ENCODE results near the gene HNRNPCL4.
"Not testable (repeated sequence)": the region's sequence is repeated elsewhere in the genome, so short reads cannot be mapped to it uniquely, and the experiment has no call there.

The HNRNPCL4 gene

DNA sequence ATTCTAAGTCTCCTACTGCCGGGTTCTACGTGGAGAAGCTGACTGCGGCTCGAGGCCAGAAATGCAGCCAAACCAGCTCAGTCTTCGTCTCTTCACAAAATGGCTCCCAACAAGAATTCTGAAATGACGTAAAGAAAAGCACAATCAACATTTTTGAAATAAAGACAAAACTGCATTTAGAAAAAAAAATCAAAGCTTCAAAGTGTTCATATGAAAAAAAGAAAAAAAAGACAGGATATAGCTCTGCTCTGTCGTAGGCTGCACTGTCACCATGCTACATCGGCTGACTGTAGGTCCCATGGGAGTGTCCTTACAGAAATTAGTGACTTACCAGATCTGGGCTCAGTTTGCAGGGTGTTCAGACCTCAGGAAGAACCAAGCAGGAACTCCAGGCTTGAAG lies at the start of gene HNRNPCL4:
Gene HNRNPCL4, minus strand, starts transcription at position 101 of the 400 bp plus-strand sequence. CDS start 164 bp downstream, outside the sequence.
- not testable (repeated sequence) for H3K27me3 ChIP-seq (ENCODE audit: control insufficient read depth in 2 of 2, insufficient read depth in 2 of 2, low read length in 2 of 2); H3K27ac ChIP-seq (ENCODE audit: low read depth in 2 of 2, low read length in 2 of 2); H3K9ac ChIP-seq (ENCODE audit: low read depth in 1 of 2, low read length in 2 of 2); H3K4me3 ChIP-seq (ENCODE audit: low read length in 2 of 2); H3K4me1 ChIP-seq (ENCODE audit: control insufficient read depth in 2 of 2, insufficient read depth in 2 of 2, low read length in 2 of 2); H3K9me3 ChIP-seq (ENCODE audit: control insufficient read depth in 2 of 2, low read length in 2 of 2); H3K36me3 ChIP-seq (ENCODE audit: control insufficient read depth in 2 of 2, insufficient read depth in 2 of 2, low read length in 2 of 2)

DNA sequence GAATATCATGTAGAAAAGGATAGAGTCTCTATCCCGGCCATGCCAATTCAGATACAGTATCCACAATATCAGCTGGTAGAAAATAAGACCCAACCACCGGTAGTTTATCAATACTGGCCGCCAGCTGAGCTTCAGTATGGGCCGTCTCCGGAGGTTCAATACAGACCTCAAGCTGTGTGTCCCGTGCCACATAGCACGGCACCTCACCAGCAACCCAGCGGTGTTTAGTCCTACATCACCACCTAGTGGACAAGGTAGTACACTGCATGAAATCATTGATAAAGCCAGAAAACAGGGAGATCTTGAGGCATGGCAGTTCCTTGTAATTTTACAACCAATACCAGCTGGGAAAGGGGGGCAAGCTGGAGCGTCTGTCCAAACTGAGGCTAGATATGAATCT lies 43.3 kb upstream of the HNRNPCL4 start:
- H3K9me3 ChIP-seq (ENCODE audit: control insufficient read depth in 2 of 2, low read length in 2 of 2); H3K4me3 ChIP-seq (ENCODE audit: low read length in 2 of 2); H3K9ac ChIP-seq (ENCODE audit: low read depth in 1 of 2, low read length in 2 of 2); H3K27me3 ChIP-seq (ENCODE audit: control insufficient read depth in 2 of 2, insufficient read depth in 2 of 2, low read length in 2 of 2); H3K36me3 ChIP-seq (ENCODE audit: control insufficient read depth in 2 of 2, insufficient read depth in 2 of 2, low read length in 2 of 2); H3K4me1 ChIP-seq (ENCODE audit: control insufficient read depth in 2 of 2, insufficient read depth in 2 of 2, low read length in 2 of 2); H3K27ac ChIP-seq (ENCODE audit: low read depth in 2 of 2, low read length in 2 of 2): not testable (repeated sequence)

DNA sequence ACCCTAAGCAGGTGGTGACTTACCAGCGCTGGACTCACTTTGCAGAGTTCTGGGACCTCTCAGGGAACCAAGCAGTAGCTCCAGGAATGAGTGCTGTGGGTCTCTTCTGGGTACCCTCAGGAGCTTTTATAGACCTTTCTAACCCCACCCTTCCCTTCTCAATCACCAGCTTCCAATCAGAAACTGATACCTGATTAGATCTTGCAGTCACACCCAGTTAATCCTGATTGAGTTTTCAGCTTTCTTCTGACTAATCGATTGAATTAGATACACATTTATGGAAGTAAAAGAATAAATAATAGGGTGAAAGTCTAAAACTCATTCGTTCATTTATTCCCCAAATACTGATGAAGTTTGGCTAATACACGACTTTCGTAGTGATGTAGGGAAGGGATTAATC lies 35.9 kb upstream of the HNRNPCL4 start, which contains the start of gene PRAMEF13:
Gene PRAMEF13, minus strand, starts transcription at position 101 of the 400 bp plus-strand sequence. CDS start 1,820 bp downstream, outside the sequence.
- H3K4me3 ChIP-seq (ENCODE audit: low read length in 2 of 2); H3K36me3 ChIP-seq (ENCODE audit: control insufficient read depth in 2 of 2, insufficient read depth in 2 of 2, low read length in 2 of 2); H3K9me3 ChIP-seq (ENCODE audit: control insufficient read depth in 2 of 2, low read length in 2 of 2); H3K4me1 ChIP-seq (ENCODE audit: control insufficient read depth in 2 of 2, insufficient read depth in 2 of 2, low read length in 2 of 2); H3K9ac ChIP-seq (ENCODE audit: low read depth in 1 of 2, low read length in 2 of 2); H3K27ac ChIP-seq (ENCODE audit: low read depth in 2 of 2, low read length in 2 of 2); H3K27me3 ChIP-seq (ENCODE audit: control insufficient read depth in 2 of 2, insufficient read depth in 2 of 2, low read length in 2 of 2): not testable (repeated sequence)

DNA sequence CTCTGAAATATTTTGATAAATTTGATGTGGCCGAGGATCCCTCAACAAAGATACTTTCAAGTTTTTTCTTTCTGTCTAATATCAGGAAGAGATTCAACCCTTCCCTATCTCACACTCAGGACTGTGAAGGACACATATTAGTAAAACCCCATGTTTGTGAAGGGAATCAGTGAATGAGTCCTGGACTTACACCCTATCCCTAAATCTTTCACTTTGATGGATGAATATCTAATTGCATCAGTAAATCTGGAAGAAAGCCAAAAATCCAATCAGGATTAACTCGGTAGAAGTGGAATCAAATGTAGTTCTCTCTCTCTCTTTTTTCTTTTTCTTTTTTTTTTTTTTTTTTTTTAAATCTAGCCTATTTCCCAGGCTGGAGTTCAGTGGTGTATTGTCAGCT lies 6.1 kb upstream of the HNRNPCL4 start, which contains the start of gene PRAMEF9:
Gene PRAMEF9, plus strand, starts transcription at position 301 of the 400 bp plus-strand sequence. CDS start 3,433 bp downstream, outside the sequence.
- H3K27ac ChIP-seq (ENCODE audit: low read depth in 2 of 2, low read length in 2 of 2); H3K4me3 ChIP-seq (ENCODE audit: low read length in 2 of 2); H3K27me3 ChIP-seq (ENCODE audit: control insufficient read depth in 2 of 2, insufficient read depth in 2 of 2, low read length in 2 of 2); H3K36me3 ChIP-seq (ENCODE audit: control insufficient read depth in 2 of 2, insufficient read depth in 2 of 2, low read length in 2 of 2); H3K9ac ChIP-seq (ENCODE audit: low read depth in 1 of 2, low read length in 2 of 2); H3K9me3 ChIP-seq (ENCODE audit: control insufficient read depth in 2 of 2, low read length in 2 of 2); H3K4me1 ChIP-seq (ENCODE audit: control insufficient read depth in 2 of 2, insufficient read depth in 2 of 2, low read length in 2 of 2): not testable (repeated sequence)

DNA sequence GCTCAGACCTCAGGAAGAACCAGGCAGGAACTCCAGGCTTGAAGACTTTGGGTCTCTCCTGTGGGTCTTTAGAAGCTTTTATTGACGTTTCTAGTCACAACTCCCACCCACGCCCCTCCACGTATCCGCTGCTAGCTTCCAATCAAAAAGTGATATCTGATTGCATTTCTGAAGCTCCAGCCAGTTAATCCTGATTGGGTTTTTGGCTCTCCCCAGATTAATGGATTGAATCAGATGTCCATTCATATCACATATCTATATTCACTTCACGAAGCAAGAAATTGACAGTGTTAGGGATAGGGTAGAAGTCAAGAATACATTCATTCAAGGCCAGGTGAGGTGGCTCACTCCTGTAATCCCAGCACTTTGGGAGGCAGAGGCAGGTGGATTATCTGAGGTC lies 9.5 kb downstream of the HNRNPCL4 start, which contains the start of gene PRAMEF26:
Gene PRAMEF26, minus strand, starts transcription at position 101 of the 400 bp plus-strand sequence. CDS start 2,914 bp downstream, outside the sequence.
- not testable (repeated sequence) for H3K27me3 ChIP-seq (ENCODE audit: control insufficient read depth in 2 of 2, insufficient read depth in 2 of 2, low read length in 2 of 2); H3K4me3 ChIP-seq (ENCODE audit: low read length in 2 of 2); H3K4me1 ChIP-seq (ENCODE audit: control insufficient read depth in 2 of 2, insufficient read depth in 2 of 2, low read length in 2 of 2); H3K9me3 ChIP-seq (ENCODE audit: control insufficient read depth in 2 of 2, low read length in 2 of 2); H3K36me3 ChIP-seq (ENCODE audit: control insufficient read depth in 2 of 2, insufficient read depth in 2 of 2, low read length in 2 of 2); H3K27ac ChIP-seq (ENCODE audit: low read depth in 2 of 2, low read length in 2 of 2); H3K9ac ChIP-seq (ENCODE audit: low read depth in 1 of 2, low read length in 2 of 2)

DNA sequence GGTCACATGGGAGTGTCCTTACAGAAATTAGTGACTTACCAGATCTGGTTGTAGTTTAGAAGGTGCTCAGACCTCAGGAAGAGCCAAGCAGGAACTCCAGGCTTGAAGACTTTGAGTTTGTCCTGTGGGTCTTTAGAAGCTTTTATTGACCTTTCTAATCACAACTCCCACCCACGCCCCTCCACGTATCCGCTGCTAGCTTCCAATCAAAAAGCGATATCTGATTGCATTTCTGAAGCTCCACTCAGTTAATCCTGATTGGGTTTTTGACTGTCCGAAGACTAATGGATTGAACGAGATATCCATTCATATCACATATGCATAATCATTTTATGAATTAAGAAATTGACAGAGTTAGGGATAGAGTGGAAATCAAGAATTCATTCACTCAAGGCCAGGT lies 48.7 kb downstream of the HNRNPCL4 start, which contains the start of gene HNRNPCL2:
Gene HNRNPCL2, minus strand, starts transcription at position 101 of the 400 bp plus-strand sequence. CDS start 454 bp downstream, outside the sequence.
- not testable (repeated sequence) for H3K4me3 ChIP-seq (ENCODE audit: low read length in 2 of 2); H3K9ac ChIP-seq (ENCODE audit: low read depth in 1 of 2, low read length in 2 of 2); H3K36me3 ChIP-seq (ENCODE audit: control insufficient read depth in 2 of 2, insufficient read depth in 2 of 2, low read length in 2 of 2); H3K4me1 ChIP-seq (ENCODE audit: control insufficient read depth in 2 of 2, insufficient read depth in 2 of 2, low read length in 2 of 2); H3K27me3 ChIP-seq (ENCODE audit: control insufficient read depth in 2 of 2, insufficient read depth in 2 of 2, low read length in 2 of 2); H3K9me3 ChIP-seq (ENCODE audit: control insufficient read depth in 2 of 2, low read length in 2 of 2); H3K27ac ChIP-seq (ENCODE audit: low read depth in 2 of 2, low read length in 2 of 2)
